Left ventricle myocardium superior (tissue), 1 donor: Measurements from ENCODE around the gene TENT4A. TPM values are rescaled to one million over a fixed set of nuclear protein-coding genes. Genes with fewer than 3 reads are reported as not detected.

Experiments
- ATAC-seq: fragments of 200-7000 bp; cut with Tn5 transposase; one replicate; pipeline ENCODE4 v1.9.1; 2020; ENCODE audit warnings: mild to moderate bottlenecking, moderate library complexity
- DNase-seq: peaks from one replicate; pipeline ENCODE4 v3.0.0-alpha.2; 2020
- intact Hi-C: fragments of 100-400 bp; cut with micrococcal nuclease; formaldehyde crosslinking; loops from one replicate; pipeline ENCODE4 v1.11.0; 2022
- total RNA-seq: library from RNA; stranded (reverse); fragmentation: NEBNext Ultra II Directional; extraction: Animal tissue kit (Norgen Biotek cat#: 25700); gene quantifications from one replicate; pipeline ENCODE4 v1.2.1, GENCODE V29; 2021
- donor health status: DM: no; HTN: yes; CAD: no; lungs with severe emphysema.

Gene TENT4A
- total RNA-seq, 1 donor from 2014 or later: 10.7 TPM

DNA sequence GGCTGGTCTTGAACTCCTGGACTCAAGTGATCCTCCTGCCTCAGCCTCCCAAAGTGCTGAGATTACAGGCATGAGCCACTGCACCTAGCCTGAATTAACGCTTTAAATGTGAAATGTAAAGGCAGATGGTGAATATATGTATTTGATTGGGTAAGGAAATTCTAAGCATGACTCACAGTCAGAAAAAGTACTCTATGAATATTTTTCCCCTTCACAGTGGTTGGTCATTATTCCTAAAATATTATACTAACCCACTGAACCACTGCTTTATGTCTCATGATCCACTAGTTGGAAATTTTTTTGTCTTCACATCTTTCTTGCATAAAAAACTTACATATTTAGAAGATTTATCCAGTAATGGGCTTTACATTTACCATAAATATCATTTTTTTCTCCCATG, 14.5 kb upstream of the TENT4A start:
- intact Hi-C loops: no loop called here
- ATAC-seq: no peak
- no peak for DNase-seq

DNA sequence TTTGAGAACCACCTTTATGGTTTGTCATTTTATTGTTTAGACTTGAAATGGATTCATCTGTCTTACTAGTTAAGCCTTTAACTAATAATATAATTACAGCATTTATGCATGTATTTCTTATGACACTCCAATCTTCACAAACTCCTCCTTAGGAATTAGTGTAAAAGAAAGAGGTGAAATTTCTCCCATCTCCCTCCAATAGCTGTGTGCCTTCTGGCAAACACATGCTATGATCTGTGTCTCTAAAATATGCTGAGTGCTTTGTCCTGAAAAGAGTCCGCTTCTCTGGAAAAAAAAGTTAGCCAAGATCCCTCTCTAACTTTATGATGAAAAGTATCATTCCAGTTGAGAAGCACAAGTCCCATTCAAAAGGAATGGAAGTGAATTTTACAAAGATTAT, 13.9 kb upstream of the TENT4A start:
- intact Hi-C loops: no loop called here
- DNase-seq: no peak
- ATAC-seq: no peak

DNA sequence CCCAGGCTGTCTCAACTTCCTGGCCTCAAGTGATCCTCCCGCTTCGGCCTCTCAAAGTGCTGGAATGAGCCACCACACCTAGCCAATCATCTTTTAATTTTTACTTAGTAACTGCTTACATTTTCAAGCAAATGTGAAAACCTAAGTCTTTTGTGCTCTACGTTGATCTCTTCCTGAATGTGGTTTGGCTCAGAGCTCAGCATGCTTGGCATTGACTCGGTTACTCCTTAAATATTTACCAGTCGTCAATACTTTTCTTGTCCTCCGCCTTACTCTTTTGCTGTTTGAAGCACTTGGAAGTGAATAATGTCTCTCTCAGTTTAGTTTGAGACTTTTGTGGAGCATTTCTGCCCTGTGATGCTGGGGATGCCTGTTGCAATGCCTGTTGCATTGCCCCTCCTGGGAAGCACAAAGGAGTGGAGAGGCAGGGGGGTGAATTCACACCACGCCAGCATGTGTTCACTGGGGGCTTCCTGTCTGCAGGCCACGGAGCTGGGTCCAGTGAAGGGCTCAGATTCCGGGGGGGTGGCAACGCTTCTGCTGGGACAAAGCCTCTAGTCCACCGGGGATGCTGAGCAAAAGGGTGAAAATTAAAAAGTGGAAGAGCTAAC, 13.1 kb upstream of the TENT4A start:
- DNase-seq: no peak
- no peak for ATAC-seq
- intact Hi-C loops: loop anchor here (10.0 kb wide), 1 partner anchor 65 kb away; the partner anchor contains the start of genes NSUN2 and SRD5A1

DNA sequence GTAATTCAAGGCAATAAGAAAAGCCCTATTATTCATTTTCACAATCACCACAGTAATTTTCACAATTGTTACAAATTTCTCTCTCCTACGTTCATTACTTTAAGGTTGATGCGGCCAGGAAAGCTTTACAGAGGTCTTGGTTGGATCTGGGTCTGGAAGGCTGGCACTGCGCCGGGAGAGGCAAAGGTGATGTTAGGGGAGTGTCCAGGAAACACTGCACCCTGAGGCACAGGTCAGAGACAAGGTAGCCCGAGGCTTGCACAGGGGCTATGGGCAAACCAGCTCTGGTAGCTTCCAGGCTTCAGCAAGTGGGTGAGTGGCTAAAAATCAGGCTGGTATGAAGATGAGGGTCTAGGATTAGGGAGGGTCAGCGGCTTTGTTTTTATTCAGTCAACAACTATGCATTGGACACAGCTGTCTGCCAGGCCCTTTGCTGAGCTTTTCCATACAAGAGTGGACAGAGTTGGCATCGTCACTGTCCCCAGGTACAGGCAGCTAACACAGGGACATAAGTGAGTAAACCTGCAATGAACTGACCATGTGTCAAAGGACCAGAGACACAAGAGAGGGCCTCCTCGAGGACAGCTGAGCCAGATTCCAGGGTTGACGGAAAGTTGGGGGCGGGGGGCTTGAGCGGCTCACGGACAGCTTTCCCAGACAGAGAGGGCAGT, 12.4 kb upstream of the TENT4A start:
- DNase-seq (no peak), ATAC-seq (no peak)
- intact Hi-C loops: loop anchor here (10.0 kb wide), 1 partner anchor 66 kb away; the partner anchor contains the start of genes NSUN2 and SRD5A1

DNA sequence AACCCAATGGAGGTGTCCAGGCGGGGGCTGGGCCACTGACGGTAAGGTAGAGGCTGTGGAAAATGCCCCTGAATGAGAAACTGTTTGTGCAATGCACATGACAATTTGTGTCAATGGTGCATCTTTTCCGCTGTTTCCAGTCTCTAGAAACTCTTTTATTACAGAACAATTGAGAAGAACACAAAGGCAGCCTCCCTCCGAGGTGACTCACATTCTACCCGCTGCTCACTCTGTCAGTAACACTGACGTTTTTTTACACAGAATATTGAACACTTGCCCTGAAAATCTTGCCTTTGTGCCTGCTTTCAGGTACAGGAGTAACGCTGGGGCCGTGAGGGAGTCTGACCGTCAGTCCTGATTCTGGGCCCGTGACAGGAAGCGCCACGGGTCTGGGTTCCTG, 11.7 kb upstream of the TENT4A start:
- intact Hi-C loops: loop anchor here (10.0 kb wide), 1 partner anchor 67 kb away; the partner anchor contains the start of genes NSUN2 and SRD5A1
- DNase-seq: no peak
- no peak for ATAC-seq

DNA sequence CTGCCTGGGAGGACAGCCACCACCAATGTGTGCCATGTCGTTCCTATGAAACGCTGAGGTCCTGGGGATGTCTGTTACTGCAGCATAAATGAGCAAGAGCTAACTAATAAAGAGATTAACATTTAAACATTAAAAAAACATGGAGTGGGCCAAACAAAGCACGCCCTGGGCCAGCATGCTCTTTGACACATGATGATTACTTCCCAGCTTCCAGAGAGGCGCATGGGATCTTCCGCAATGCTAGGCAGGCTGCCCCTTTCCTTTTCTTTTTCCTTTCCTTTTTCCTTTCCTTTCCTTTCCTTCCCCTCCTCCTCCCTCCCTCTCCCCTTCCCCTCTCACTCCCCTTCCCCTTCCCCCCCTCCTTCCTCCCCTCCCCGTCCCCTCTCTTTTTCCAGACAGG, 10.6 kb upstream of the TENT4A start:
- intact Hi-C loops: loop anchor here (10.0 kb wide), 1 partner anchor 68 kb away; the partner anchor contains the start of genes NSUN2 and SRD5A1
- ATAC-seq (no peak), DNase-seq (no peak)

DNA sequence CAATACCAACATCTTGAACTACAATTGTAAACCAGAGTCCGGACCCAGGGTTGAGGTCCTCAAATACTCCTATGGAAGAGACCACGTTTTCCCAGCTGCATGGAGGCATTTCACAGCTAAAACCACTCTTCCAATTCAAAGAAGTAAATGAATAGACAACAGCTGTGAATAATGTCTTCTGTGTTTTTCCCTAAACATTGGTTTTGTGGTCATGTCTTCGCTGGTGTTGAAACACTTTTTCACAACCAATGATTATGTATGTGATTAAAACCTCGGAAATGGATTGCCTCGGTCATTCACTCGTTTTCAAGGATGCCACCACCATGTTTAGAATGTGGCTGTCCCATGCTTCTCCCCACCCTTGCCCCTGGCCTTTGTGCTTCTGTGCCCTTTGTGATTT, 9.4 kb upstream of the TENT4A start:
- ATAC-seq (no peak), DNase-seq (no peak)
- intact Hi-C loops: loop anchor here (10.0 kb wide), 1 partner anchor 69 kb away; the partner anchor contains the start of genes NSUN2 and SRD5A1

DNA sequence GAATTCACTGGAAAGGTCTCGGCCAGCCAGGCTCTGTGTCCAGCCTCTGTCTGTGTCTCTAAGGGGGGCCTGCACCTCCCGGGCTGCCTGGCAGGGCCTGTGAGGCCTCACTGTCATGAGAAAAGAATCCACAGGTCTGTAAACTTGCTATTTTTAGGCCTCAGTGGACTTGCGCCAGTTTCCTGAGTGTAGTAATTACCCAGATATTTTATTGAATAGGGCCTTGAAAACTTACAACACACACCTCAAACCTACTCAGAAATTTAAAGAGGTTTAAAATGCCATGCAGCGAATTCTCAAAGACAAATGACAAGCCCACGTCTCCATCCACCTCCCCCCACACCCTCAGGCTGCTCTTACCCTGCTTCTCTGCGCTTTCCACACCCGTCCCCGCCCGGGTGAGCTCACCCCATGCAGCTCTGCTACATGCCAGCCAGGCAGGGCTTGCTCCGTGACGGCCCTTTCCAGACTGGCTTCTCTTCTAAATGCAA, 8.8 kb upstream of the TENT4A start:
- ATAC-seq: peak; percentile 97
- intact Hi-C loops: loop anchor here (10.0 kb wide), 1 partner anchor 70 kb away; the partner anchor contains the start of genes NSUN2 and SRD5A1
- DNase-seq: peak; percentile 85

DNA sequence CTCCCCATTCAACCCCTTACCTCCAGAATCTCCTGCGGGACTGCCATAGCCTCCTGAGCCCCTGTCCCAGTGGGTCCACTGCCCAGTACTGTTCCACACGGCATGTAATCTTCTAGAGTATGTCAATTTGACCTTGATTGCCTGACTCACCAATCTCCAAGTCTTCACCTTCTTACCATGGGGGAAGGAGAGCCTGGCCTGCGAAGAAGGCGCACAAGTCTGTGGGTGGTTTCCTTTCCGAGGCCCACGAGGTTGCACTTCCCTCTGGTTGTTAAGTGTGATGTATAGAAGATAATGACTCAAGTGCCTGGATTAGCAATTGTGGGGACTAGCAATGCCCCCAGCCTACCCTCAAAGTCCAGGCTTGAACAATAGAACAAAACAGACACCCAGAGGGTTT, 8.1 kb upstream of the TENT4A start:
- DNase-seq (no peak), ATAC-seq (peak; percentile 14)
- intact Hi-C loops: loop anchor here (10.0 kb wide), 1 partner anchor 70 kb away; the partner anchor contains the start of genes NSUN2 and SRD5A1

DNA sequence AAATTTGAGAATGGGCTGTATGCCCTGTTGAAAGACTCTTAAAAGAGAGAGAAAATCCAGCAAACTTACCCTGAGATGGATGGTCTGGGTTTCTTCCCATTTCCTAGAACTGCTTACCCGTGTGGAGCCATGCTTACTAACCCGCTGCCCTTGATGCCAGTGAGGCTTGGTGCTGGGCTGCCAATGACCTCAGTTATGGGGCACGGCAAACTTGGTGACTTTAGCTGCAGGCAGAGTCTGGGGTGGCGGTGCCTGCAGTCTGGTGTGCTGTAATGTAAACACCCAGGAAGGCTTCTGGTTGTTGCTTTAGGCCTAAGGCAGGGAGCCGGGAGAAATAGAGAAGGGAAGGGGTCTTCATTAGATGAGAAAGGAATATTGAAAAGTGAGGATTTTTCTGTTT, 7.3 kb upstream of the TENT4A start:
- intact Hi-C loops: loop anchor here (10.0 kb wide), 1 partner anchor 71 kb away; the partner anchor contains the start of genes NSUN2 and SRD5A1
- ATAC-seq (no peak), DNase-seq (no peak)

DNA sequence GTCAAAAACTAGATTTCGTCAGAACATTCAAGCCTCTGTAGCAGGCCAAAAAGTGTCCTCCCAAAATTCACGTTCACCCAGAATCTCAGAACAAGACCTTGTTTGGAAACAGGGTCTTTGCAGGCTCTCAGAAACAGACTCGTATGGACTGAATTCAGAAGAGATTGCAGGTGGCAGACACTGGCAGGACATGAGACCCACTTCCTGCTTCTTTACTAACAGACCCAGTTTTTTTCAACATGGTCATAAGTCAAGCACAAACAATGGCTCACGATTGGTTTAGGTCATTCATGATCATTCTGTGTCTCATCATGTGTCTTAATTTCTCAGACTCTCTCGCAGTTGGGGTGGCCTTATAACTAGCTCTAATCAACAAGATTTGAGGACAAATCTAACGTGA, 5.4 kb upstream of the TENT4A start:
- intact Hi-C loops: loop anchor here (10.0 kb wide), 1 partner anchor 73 kb away; the partner anchor contains the start of genes NSUN2 and SRD5A1
- ATAC-seq: no peak
- DNase-seq: no peak

DNA sequence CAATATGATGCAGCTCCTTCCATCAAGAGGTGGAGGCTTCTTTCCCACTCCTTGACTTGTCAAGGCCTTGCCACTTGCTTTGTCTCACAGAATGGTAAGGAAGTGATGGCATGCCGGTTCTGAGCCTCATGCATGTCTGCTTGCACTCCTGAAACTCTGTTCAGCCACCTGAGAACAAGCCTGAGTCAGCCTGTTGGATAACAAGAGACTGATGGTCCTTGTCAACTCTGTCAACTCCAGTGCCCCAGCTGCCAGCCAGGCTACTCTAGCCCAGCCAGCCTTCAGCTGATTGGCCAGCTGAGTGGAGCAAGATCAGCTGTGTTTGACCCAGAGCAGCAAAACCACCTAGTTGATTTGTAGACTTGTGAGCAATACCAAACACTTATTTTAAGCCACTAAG, 4.4 kb upstream of the TENT4A start:
- peak; percentile 60 for DNase-seq
- ATAC-seq: no peak
- intact Hi-C loops: loop anchor here (10.0 kb wide), 1 partner anchor 74 kb away; the partner anchor contains the start of genes NSUN2 and SRD5A1

DNA sequence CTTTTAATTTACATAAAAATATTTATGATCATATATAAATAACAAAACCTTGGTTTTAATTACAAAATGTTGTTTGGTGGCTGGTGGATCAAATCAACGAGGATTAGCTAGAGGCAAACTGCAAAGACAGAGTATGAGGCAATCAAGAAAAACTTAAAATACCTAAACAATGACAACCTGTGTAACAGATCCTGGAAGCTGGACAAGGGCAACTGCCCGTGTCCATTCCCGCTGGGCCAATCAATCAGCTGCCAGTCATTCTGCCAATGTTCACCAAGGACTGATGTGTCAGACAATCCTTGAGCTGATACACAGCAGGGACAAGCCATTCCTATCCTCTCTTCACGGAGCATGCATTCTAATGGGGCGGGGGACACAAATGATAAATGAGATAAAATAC, 3.2 kb upstream of the TENT4A start:
- no peak for DNase-seq
- ATAC-seq: no peak
- intact Hi-C loops: no loop called here

DNA sequence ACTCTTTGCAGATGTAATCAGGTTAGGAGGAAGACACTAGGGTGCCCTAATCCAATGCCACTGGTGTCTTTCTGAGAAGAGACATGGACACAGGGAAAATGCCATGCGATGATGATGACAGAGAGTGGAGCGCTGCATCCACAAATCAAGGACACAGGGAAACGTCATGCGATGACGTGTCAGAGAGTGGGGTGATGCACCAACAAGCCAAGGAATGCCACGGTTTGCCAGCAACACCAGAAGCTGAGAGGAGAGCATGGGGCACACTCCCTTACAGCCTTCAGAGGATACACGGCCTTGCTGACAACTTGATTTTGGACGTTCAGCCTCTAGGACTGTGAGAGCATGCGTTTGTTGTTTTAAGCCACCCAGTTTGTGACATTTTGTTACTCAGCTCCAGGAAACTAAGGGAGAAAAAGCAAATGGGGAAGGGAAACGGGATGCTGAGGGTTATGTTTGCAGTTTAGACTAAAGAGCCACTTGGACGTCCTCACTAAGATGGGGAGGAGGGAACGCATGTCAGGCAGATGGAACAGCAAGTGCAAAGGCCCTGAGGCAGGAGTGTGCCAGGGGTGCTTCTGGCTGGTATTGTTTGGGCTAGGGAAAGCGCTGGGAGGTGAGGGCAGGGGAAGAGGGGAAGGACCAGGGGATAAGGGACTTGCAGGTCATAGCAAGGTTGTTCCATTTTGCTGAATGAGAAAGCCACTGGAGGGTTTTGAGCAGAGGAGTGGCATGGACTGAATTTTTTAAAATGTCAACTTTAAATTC, 2.5 kb upstream of the TENT4A start:
- no peak for DNase-seq
- ATAC-seq: no peak
- intact Hi-C loops: no loop called here

DNA sequence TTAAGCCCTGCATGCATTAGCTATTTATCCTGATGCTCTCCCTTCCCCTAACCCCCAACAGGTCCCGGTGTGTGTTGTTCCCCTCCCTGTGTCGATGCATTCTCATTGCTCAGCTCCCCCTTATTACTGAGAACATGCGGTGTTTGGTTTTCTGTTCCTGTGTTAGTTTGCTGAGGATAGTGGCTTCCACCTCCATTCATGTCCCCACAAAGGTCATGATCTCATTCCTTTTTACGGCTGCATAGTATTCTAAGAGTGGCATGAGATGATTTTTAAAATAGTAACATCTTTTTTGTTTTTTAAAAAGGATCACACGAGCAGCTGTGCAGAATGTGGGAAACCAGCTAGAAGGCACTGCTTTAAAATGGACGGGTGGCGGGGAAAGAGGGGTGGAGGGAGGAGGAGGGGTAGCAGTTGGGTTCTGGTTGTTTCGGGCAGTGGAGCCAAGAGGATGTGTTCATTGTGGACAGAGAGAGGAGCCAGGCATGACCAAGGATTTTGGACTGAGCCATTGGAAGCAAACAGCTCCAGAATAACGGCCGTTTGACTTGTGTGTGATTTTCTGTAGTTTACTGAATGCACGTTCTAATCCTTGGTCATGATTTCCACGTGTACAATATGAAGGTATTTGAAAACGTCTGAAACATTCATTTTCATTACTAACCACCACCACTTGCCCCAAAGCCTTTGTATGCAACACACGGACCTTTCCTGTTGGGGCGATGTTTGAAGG, 1.7 kb upstream of the TENT4A start:
- DNase-seq: no peak
- intact Hi-C loops: no loop called here
- ATAC-seq: no peak

DNA sequence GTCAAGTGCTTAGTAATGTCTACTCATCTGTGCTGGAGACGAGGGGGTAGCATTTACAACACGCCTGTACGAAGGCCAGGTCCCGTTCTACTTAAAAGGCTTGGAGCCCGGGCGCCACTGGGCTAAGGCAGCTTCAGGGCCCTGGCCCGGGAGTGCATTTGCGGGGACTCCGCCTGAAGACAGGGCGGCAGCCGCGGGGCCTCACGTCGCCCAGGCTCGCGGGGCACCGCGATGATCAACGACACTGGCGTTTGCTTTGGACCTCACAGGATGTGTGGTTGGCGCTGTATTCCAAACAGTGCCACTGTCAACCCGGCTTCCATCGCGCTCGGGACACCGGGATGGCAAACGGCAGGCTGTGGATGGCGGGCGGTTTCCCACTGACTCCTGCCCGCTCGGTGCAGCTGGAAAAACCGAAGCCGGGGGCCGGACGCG, 1.1 kb upstream of the TENT4A start:
- peak; percentile 70 for DNase-seq
- peak; percentile 34 for ATAC-seq
- intact Hi-C loops: no loop called here

DNA sequence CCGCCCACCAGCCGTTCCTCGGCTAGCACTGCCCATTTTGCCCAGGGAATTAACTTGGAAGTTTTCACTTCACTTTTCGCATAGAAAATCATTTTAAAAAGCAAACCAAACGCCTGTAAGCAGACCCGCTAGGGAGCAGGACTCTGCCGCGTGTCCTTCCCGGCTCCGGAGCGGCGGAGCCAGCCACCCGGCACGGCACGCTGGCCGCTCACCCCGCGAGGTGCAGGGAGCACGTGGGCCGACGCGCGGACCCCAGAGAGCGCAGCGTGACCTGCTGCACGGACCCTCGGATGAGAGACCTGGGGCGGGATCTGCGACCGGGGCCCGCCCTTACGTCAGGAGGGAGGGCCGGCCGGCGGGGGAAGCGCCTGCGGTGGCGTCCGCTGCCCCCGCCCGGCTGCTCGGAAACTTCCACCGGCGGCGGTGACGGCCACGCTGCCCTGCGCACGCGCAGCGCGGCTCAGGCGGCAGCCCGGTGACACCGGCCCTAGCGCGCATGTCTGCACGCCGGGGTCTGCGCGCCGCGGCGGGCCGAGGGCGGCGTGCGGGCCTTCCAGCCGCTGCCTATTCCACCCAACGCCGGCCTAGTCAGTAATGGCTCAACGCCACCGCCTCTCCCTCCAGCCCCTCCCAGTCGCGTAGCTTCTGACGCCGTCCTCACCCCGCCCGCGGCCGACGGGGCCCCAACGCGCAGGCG, 507 bp upstream of the TENT4A start:
- ATAC-seq (peak; percentile 90), DNase-seq (peak; percentile 98)
- intact Hi-C loops: no loop called here
